ENCODE results near the gene PSMD12.

The PSMD12 gene

DNA sequence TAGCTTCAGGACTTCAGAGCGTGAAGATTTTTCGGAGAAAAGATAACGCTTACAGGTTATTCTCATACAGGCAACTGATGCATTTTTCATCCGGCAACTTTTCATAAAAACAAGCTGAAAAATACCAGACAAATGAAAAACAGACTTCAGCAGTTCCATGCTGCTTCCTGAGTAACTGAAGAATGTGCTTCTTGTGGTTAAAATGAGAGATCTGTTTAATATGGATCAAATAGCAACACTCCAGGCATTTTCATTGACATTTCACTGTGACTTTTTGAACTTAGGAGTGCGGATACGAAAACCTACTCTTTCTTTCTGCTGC is 10.0 kb upstream of the PSMD12 start:
- H3K4me3 ChIP-seq (ENCODE audit: low read depth in 1 of 2, low read length in 2 of 2) = peak overlapping the region; percentile 80 to 84

DNA sequence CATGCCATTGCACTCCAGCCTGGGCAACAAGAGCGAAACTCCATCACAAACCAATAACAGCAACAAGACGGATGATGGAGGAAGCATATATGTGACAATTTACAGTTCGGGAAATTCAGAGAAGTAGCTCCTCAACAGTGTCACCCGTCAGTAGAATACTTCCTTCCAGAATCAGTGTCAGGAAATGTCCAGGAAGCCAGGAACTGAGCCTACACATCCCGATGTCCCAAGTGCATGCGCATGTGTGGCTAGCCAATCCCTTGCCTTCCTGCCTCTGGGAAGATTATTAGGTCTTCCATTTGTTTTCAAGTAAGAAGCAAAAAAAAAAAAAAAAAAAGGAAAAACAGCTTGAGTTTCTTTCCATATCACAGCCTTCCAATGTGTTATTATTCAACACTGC is 9.3 kb upstream of the PSMD12 start:
- H3K27me3 ChIP-seq (ENCODE audit: control insufficient read depth in 1 of 2, insufficient read depth in 2 of 2, low read length in 2 of 2) = no peaks in the 10 kb centered on the region
- H3K4me1 ChIP-seq (ENCODE audit: control insufficient read depth in 1 of 2, insufficient read depth in 2 of 2, low read length in 2 of 2) = peaks cover 9 to 13% of the 10 kb centered on the region in 2 donors
- H3K4me3 ChIP-seq (ENCODE audit: low read depth in 1 of 2, low read length in 2 of 2) = no peak overlapping the region
- H3K27ac ChIP-seq (ENCODE audit: low read depth, low read length) = no peak overlapping the region
- H3K9me3 ChIP-seq (ENCODE audit: control insufficient read depth in 1 of 2, low read length in 2 of 2) = no peaks in the 10 kb centered on the region
- no peaks in the 10 kb centered on the region for H3K36me3 ChIP-seq (ENCODE audit: control insufficient read depth in 1 of 2, insufficient read depth in 2 of 2, low read length in 2 of 2)
- H3K9ac ChIP-seq (ENCODE audit: low read depth in 1 of 2, low read length in 2 of 2) = no peak overlapping the region

More for the DNA sequence above, 10.0 kb upstream of the PSMD12 start:
- Histone ChIP-seq H3K9ac (ENCODE audit: low read depth in 1 of 2, low read length in 2 of 2) (peak overlapping the region; percentile 39 to 65), H3K36me3 (ENCODE audit: control insufficient read depth in 1 of 2, insufficient read depth in 2 of 2, low read length in 2 of 2) (no peaks in the 10 kb centered on the region), H3K4me1 (ENCODE audit: control insufficient read depth in 1 of 2, insufficient read depth in 2 of 2, low read length in 2 of 2) (peaks cover 9 to 13% of the 10 kb centered on the region in 2 donors), H3K27ac (ENCODE audit: low read depth, low read length) (no peak overlapping the region), H3K9me3 (ENCODE audit: control insufficient read depth in 1 of 2, low read length in 2 of 2) (no peaks in the 10 kb centered on the region), H3K27me3 (ENCODE audit: control insufficient read depth in 1 of 2, insufficient read depth in 2 of 2, low read length in 2 of 2) (no peaks in the 10 kb centered on the region)

DNA sequence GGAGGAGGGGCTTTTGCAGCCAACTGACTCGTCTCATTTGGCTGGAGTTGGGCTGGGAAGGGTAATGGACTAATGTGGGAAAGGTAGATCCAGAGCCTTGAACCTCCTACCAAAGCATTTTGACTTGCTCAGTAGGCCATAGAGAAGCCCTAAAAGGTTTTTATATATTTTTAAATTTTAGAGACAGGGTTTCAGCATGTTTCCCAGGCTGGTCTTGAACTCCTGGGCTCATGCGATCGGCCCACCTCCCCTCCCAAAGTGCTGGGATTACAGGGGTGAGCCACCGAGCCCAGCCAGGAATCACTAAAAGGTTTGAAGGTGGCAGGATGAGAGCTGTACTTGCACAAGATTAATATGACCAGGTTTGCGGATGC is 8.7 kb upstream of the PSMD12 start:
- Histone ChIP-seq H3K27ac (ENCODE audit: low read depth, low read length) (no peak overlapping the region), H3K27me3 (ENCODE audit: control insufficient read depth in 1 of 2, insufficient read depth in 2 of 2, low read length in 2 of 2) (no peaks in the 10 kb centered on the region), H3K9me3 (ENCODE audit: control insufficient read depth in 1 of 2, low read length in 2 of 2) (no peaks in the 10 kb centered on the region), H3K36me3 (ENCODE audit: control insufficient read depth in 1 of 2, insufficient read depth in 2 of 2, low read length in 2 of 2) (no peaks in the 10 kb centered on the region), H3K4me1 (ENCODE audit: control insufficient read depth in 1 of 2, insufficient read depth in 2 of 2, low read length in 2 of 2) (peaks cover 9 to 13% of the 10 kb centered on the region in 2 donors), H3K4me3 (ENCODE audit: low read depth in 1 of 2, low read length in 2 of 2) (no peak overlapping the region), H3K9ac (ENCODE audit: low read depth in 1 of 2, low read length in 2 of 2) (no peak overlapping the region)

- Histone ChIP-seq H3K9ac (ENCODE audit: low read depth in 1 of 2, low read length in 2 of 2) (no peak overlapping the region), H3K27me3 (ENCODE audit: control insufficient read depth in 1 of 2, insufficient read depth in 2 of 2, low read length in 2 of 2) (no peaks in the 10 kb centered on the region), H3K4me1 (ENCODE audit: control insufficient read depth in 1 of 2, insufficient read depth in 2 of 2, low read length in 2 of 2) (peaks cover 9 to 13% of the 10 kb centered on the region in 2 donors), H3K9me3 (ENCODE audit: control insufficient read depth in 1 of 2, low read length in 2 of 2) (no peaks in the 10 kb centered on the region), H3K4me3 (ENCODE audit: low read depth in 1 of 2, low read length in 2 of 2) (no peak overlapping the region), H3K27ac (ENCODE audit: low read depth, low read length) (no peak overlapping the region), H3K36me3 (ENCODE audit: control insufficient read depth in 1 of 2, insufficient read depth in 2 of 2, low read length in 2 of 2) (no peaks in the 10 kb centered on the region)
Measured at GRCh38 chr17:67374329-67375053, 8.1 kb upstream of the PSMD12 start.

GRCh38 chr17:67372751-67373150 is 6.4 kb upstream of the PSMD12 start:
- Histone ChIP-seq H3K9ac (ENCODE audit: low read depth in 1 of 2, low read length in 2 of 2) (no peak overlapping the region), H3K4me3 (ENCODE audit: low read depth in 1 of 2, low read length in 2 of 2) (no peak overlapping the region), H3K27ac (ENCODE audit: low read depth, low read length) (no peak overlapping the region), H3K27me3 (ENCODE audit: control insufficient read depth in 1 of 2, insufficient read depth in 2 of 2, low read length in 2 of 2) (no peaks in the 10 kb centered on the region), H3K9me3 (ENCODE audit: control insufficient read depth in 1 of 2, low read length in 2 of 2) (no peaks in the 10 kb centered on the region), H3K36me3 (ENCODE audit: control insufficient read depth in 1 of 2, insufficient read depth in 2 of 2, low read length in 2 of 2) (no peaks in the 10 kb centered on the region), H3K4me1 (ENCODE audit: control insufficient read depth in 1 of 2, insufficient read depth in 2 of 2, low read length in 2 of 2) (peaks cover 6 to 9% of the 10 kb centered on the region in 2 donors)

GRCh38 chr17:67369676-67370075 is 3.3 kb upstream of the PSMD12 start:
- Histone ChIP-seq H3K36me3 (ENCODE audit: control insufficient read depth in 1 of 2, insufficient read depth in 2 of 2, low read length in 2 of 2) (no peaks in the 10 kb centered on the region), H3K9me3 (ENCODE audit: control insufficient read depth in 1 of 2, low read length in 2 of 2) (no peaks in the 10 kb centered on the region), H3K27me3 (ENCODE audit: control insufficient read depth in 1 of 2, insufficient read depth in 2 of 2, low read length in 2 of 2) (no peaks in the 10 kb centered on the region), H3K4me1 (ENCODE audit: control insufficient read depth in 1 of 2, insufficient read depth in 2 of 2, low read length in 2 of 2) (peaks cover 8 to 10% of the 10 kb centered on the region in 2 donors), H3K4me3 (ENCODE audit: low read depth in 1 of 2, low read length in 2 of 2) (no peak overlapping the region), H3K27ac (ENCODE audit: low read depth, low read length) (no peak overlapping the region), H3K9ac (ENCODE audit: low read depth in 1 of 2, low read length in 2 of 2) (no peak overlapping the region)

GRCh38 chr17:67365738-67366192 is 612 bp downstream of the PSMD12 start:
- Histone ChIP-seq H3K4me3 (ENCODE audit: low read depth in 1 of 2, low read length in 2 of 2) (peak overlapping the region; percentile 82 to 88), H3K9ac (ENCODE audit: low read depth in 1 of 2, low read length in 2 of 2) (peak overlapping the region; percentile 95 to 98), H3K27ac (ENCODE audit: low read depth, low read length) (peak overlapping the region; percentile 72), H3K36me3 (ENCODE audit: control insufficient read depth in 1 of 2, insufficient read depth in 2 of 2, low read length in 2 of 2) (peaks cover 0 to 5% of the 10 kb centered on the region in 2 donors), H3K4me1 (ENCODE audit: control insufficient read depth in 1 of 2, insufficient read depth in 2 of 2, low read length in 2 of 2) (peaks cover 17 to 20% of the 10 kb centered on the region in 2 donors), H3K9me3 (ENCODE audit: control insufficient read depth in 1 of 2, low read length in 2 of 2) (no peaks in the 10 kb centered on the region), H3K27me3 (ENCODE audit: control insufficient read depth in 1 of 2, insufficient read depth in 2 of 2, low read length in 2 of 2) (no peaks in the 10 kb centered on the region)

- no peaks in the 10 kb centered on the region for H3K9me3 ChIP-seq (ENCODE audit: control insufficient read depth in 1 of 2, low read length in 2 of 2)
- peak overlapping the region; percentile 95 to 98 for H3K9ac ChIP-seq (ENCODE audit: low read depth in 1 of 2, low read length in 2 of 2)
- peak overlapping the region; percentile 82 to 88 for H3K4me3 ChIP-seq (ENCODE audit: low read depth in 1 of 2, low read length in 2 of 2)
- H3K36me3 ChIP-seq (ENCODE audit: control insufficient read depth in 1 of 2, insufficient read depth in 2 of 2, low read length in 2 of 2) = peaks cover 0 to 12% of the 10 kb centered on the region in 2 donors
- H3K4me1 ChIP-seq (ENCODE audit: control insufficient read depth in 1 of 2, insufficient read depth in 2 of 2, low read length in 2 of 2) = peaks cover 20 to 24% of the 10 kb centered on the region in 2 donors
- H3K27ac ChIP-seq (ENCODE audit: low read depth, low read length) = no peak overlapping the region
- no peaks in the 10 kb centered on the region for H3K27me3 ChIP-seq (ENCODE audit: control insufficient read depth in 1 of 2, insufficient read depth in 2 of 2, low read length in 2 of 2)
Measured at GRCh38 chr17:67364847-67365737, 1.3 kb downstream of the PSMD12 start.

DNA sequence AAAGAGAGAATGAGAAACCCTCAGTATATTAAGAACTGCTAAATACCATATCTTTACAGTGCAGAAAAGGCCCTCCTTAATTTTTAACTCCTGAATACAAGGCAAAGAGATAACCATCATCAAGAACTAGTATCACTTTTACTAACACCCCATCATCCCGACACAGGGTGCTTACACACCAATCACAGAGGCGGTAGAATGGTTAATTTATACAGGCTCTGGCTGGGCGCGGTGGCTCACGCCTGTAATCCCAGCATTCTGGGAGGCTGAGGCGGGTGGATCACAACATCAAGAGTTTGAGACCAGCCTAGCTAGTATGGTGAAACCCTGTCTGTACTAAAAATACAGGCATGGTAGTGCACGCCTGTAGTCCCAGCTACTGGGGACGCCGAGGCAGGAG is 4.2 kb downstream of the PSMD12 start:
- Histone ChIP-seq H3K36me3 (ENCODE audit: control insufficient read depth in 1 of 2, insufficient read depth in 2 of 2, low read length in 2 of 2) (peaks cover 8 to 30% of the 10 kb centered on the region in 2 donors), H3K4me1 (ENCODE audit: control insufficient read depth in 1 of 2, insufficient read depth in 2 of 2, low read length in 2 of 2) (peaks cover 20 to 26% of the 10 kb centered on the region in 2 donors), H3K9me3 (ENCODE audit: control insufficient read depth in 1 of 2, low read length in 2 of 2) (no peaks in the 10 kb centered on the region), H3K27ac (ENCODE audit: low read depth, low read length) (no peak overlapping the region), H3K4me3 (ENCODE audit: low read depth in 1 of 2, low read length in 2 of 2) (no peak overlapping the region), H3K27me3 (ENCODE audit: control insufficient read depth in 1 of 2, insufficient read depth in 2 of 2, low read length in 2 of 2) (no peaks in the 10 kb centered on the region), H3K9ac (ENCODE audit: low read depth in 1 of 2, low read length in 2 of 2) (no peak overlapping the region)

GRCh38 chr17:67360880-67361279 is 5.5 kb downstream of the PSMD12 start:
- no peak overlapping the region for H3K9ac ChIP-seq (ENCODE audit: low read depth in 1 of 2, low read length in 2 of 2)
- no peak overlapping the region for H3K4me3 ChIP-seq (ENCODE audit: low read depth in 1 of 2, low read length in 2 of 2)
- H3K4me1 ChIP-seq (ENCODE audit: control insufficient read depth in 1 of 2, insufficient read depth in 2 of 2, low read length in 2 of 2) = peaks cover 20 to 26% of the 10 kb centered on the region in 2 donors
- H3K9me3 ChIP-seq (ENCODE audit: control insufficient read depth in 1 of 2, low read length in 2 of 2) = no peaks in the 10 kb centered on the region
- peaks cover 17 to 40% of the 10 kb centered on the region in 2 donors for H3K36me3 ChIP-seq (ENCODE audit: control insufficient read depth in 1 of 2, insufficient read depth in 2 of 2, low read length in 2 of 2)
- H3K27me3 ChIP-seq (ENCODE audit: control insufficient read depth in 1 of 2, insufficient read depth in 2 of 2, low read length in 2 of 2) = no peaks in the 10 kb centered on the region
- no peak overlapping the region for H3K27ac ChIP-seq (ENCODE audit: low read depth, low read length)
